ENCODE data around the gene HMGB3.

HMGB3 gene

DNA sequence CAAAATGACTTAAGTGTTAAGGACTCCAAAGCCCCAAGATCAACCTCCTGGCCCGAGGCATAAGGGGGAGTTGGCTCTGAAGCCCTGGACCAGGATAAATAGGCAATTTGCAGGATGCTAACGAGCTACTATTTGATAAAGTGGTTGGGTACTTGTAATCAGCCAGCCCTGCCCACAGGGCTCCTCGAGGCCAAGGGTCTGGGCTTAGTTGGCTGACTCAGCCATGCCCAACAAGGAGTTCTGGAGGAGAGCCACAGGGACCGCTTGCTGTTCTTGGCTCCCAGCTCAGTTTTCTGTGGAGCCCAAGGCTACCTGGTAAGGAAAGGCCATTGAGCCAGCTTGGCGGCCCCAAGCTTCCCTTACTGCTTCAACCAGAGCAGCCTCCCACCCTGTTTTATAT is 7.8 kb downstream of the HMGB3 start:
- DNase-seq: no peak
- TF ChIP-seq, protein P1, sequence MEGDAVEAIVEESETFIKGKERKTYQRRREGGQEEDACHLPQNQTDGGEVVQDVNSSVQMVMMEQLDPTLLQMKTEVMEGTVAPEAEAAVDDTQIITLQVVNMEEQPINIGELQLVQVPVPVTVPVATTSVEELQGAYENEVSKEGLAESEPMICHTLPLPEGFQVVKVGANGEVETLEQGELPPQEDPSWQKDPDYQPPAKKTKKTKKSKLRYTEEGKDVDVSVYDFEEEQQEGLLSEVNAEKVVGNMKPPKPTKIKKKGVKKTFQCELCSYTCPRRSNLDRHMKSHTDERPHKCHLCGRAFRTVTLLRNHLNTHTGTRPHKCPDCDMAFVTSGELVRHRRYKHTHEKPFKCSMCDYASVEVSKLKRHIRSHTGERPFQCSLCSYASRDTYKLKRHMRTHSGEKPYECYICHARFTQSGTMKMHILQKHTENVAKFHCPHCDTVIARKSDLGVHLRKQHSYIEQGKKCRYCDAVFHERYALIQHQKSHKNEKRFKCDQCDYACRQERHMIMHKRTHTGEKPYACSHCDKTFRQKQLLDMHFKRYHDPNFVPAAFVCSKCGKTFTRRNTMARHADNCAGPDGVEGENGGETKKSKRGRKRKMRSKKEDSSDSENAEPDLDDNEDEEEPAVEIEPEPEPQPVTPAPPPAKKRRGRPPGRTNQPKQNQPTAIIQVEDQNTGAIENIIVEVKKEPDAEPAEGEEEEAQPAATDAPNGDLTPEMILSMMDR (IDR thresholded peaks at IDR 0.05; ENCODE audit: low read depth, low read length): no peak
- Histone ChIP-seq H3K4me1 (no peaks in the 10 kb centered on the region), H3K4me3 (ENCODE audit: low read depth, low read length) (no peak overlapping the region), H3K36me3 (peaks cover 5% of the 10 kb centered on the region; the same call in 1 of the 2 replicates), H3K27me3 (no peaks in the 10 kb centered on the region), H3K9me3 (no peaks in the 10 kb centered on the region)

DNA sequence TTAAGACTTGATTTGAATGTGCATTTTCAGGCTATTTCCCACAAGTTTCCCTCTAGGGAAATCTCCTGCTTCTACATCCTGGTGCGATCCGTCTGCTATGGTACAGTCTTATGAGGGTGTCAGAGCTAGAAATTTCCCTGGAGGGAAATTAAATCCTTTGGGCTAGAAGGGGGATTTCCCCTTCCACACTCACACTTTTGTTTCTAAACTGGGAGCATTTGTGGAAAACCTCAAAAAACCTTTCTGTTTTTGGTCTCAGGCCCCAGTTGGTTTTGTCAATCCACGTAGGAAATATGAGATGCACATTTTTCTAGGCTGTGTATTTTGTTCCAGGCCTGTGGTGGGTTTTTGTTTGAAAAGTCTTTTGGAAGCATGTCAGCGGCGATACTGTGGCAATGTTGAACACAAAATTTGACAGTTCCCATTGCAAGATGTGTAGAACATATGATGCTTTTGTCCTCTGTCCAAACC is 17.8 kb downstream of the HMGB3 start:
- TF ChIP-seq, protein P1 (IDR thresholded peaks at IDR 0.05; ENCODE audit: low read depth, low read length): no peak
- no peak for DNase-seq

DNA sequence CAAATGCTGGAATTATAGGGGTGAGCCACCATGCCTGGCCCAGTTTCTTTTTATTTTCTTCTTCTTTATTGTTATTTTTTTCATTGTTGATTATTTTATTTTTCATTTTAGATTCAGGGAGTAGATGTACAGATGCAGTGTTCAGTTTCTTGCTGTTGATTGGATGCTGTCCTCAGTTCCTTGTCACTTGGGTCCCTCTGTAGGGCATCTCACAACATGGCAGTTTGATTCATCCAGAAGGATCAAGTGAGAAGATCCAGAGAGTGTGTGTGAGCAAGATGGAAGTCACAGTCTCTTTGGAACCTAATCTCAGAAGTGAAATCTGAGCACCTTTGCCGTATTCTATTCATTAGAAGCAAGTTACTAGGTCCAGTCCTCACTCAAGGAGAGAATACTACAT is 20.9 kb downstream of the HMGB3 start:
- no peak overlapping the region for H3K4me3 ChIP-seq (ENCODE audit: low read depth, low read length)
- no peaks in the 10 kb centered on the region for H3K27me3 ChIP-seq
- H3K36me3 ChIP-seq: no peaks in the 10 kb centered on the region
- DNase-seq: no peak
- H3K4me1 ChIP-seq: no peaks in the 10 kb centered on the region
- no peaks in the 10 kb centered on the region for H3K9me3 ChIP-seq
- TF ChIP-seq, protein P1 (IDR thresholded peaks at IDR 0.05; ENCODE audit: low read depth, low read length): peak; percentile 15; the same call in 1 of the 2 replicates

More for the DNA sequence above, 17.8 kb downstream of the HMGB3 start:
- no peaks in the 10 kb centered on the region for H3K9me3 ChIP-seq
- H3K4me3 ChIP-seq (ENCODE audit: low read depth, low read length): no peak overlapping the region
- H3K4me1 ChIP-seq: no peaks in the 10 kb centered on the region
- no peaks in the 10 kb centered on the region for H3K27me3 ChIP-seq
- no peaks in the 10 kb centered on the region for H3K36me3 ChIP-seq

DNA sequence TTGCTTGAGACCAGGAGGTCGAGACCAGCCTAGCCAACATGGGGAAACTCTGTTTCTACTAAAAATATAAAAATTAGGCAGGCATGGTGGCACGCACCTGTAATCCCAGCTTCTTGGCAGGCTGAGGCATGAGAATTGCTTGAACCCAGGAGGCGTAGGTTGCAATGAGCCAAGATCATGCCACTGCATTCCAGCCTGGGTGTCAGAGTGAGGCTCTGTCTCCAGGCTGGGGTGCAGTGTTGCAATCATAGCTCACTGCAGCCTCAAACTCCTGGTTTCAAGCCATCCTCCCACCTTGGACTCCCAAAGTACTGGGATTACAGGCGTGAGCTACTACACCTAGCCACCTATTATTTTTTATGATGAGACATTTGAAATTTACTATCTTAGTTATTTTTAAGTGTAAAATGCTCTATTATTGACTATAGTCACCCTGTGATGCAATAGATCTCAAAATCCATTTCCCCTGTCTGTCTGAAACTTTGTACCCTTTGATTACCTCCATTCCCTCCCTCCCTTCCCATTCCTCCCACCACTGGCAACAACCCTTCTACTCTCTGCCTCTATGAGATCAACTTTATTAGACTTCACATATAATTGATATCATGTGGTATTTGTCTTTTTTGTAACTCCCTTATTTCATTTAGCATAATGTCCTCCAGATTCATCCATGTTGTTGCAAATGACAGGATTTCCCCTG is 23.4 kb downstream of the HMGB3 start:
- H3K9me3 ChIP-seq: no peaks in the 10 kb centered on the region
- H3K4me3 ChIP-seq (ENCODE audit: low read depth, low read length): no peak overlapping the region
- no peaks in the 10 kb centered on the region for H3K27me3 ChIP-seq
- H3K4me1 ChIP-seq: no peaks in the 10 kb centered on the region
- TF ChIP-seq, protein P1 (IDR thresholded peaks at IDR 0.05; ENCODE audit: low read depth, low read length): no peak
- no peaks in the 10 kb centered on the region for H3K36me3 ChIP-seq
- no peak for DNase-seq

DNA sequence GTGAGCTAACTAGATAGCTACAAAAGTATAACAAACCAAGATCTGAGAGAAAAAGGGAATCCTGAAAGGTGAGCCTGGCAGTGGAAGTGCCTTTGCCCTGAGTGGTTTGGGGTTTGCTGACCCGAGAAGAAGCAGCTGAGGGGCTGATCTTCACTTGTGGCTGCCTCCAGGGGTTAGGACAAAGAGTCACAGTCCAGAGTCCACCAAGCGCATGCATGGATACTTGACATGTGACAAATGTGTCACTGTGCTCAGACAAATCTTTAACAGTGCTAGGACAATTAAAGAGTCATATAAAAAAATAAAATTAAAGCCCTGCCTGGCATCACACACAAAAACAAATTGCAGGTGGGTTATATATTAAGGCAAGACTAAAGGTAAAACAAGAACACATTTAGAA is 26.4 kb downstream of the HMGB3 start:
- no peaks in the 10 kb centered on the region for H3K9me3 ChIP-seq
- TF ChIP-seq, protein P1 (IDR thresholded peaks at IDR 0.05; ENCODE audit: low read depth, low read length): no peak
- no peak overlapping the region for H3K4me3 ChIP-seq (ENCODE audit: low read depth, low read length)
- H3K27me3 ChIP-seq: no peaks in the 10 kb centered on the region
- no peaks in the 10 kb centered on the region for H3K36me3 ChIP-seq
- DNase-seq: no peak
- no peaks in the 10 kb centered on the region for H3K4me1 ChIP-seq

DNA sequence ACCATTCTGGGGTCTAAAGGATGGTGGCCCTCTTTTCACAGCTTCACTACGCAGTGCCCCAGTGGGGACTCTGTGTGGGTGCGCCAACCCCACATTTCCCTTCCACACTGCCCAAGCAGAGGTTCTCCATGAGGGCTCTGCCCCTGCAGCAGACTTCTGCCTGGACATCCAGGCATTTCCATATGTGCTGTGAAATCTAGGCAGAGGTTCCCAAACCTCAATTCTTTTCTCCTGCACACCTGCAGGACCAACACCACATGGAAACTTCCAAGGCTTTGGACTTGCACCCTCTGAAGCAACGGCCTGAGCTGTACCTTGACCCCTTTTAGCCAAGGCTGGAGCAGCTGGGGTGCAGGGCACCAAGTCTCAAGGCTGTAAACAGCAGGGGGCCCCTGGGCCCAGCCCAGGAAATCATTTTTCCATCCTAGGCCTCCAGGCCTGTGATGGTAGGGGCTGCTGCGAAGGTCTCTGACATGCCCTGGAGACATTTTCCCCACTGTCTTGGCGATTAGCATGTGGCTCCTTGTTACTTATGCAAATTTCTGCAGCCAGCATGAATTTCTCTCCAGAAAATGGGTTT is 30.1 kb downstream of the HMGB3 start:
- Histone ChIP-seq H3K27me3 (no peaks in the 10 kb centered on the region), H3K36me3 (no peaks in the 10 kb centered on the region), H3K4me1 (no peaks in the 10 kb centered on the region), H3K4me3 (ENCODE audit: low read depth, low read length) (no peak overlapping the region), H3K9me3 (no peaks in the 10 kb centered on the region)
- DNase-seq: no peak
- TF ChIP-seq, protein P1 (IDR thresholded peaks at IDR 0.05; ENCODE audit: low read depth, low read length): no peak
